Psoas muscle (tissue), 8 donors: ENCODE data around the gene ASCC3. TPM values are rescaled to one million over a fixed set of nuclear protein-coding genes. Genes with fewer than 3 reads are reported as not detected.

Source experiments
- ATAC-seq, 4 donors: fragments of 200-7000 bp; cut with Tn5 transposase; one replicate each; pipeline ENCODE4 v1.9.1; 2020; ENCODE audit warnings: moderate library complexity in 3 of 4, mild to moderate bottlenecking in 2 of 4
- DNase-seq, 2 donors: peaks; one replicate each; pipeline ENCODE4 v3.0.0-alpha.2; 2020
- H3K27ac ChIP-seq: fragments of 200-600 bp; one replicate; pipeline ENCODE4 v1.8.0; 2022
- H3K27me3 ChIP-seq, 3 donors: fragments of 200-600 bp in 1 of 3; one replicate each; pipeline versions ENCODE4 v1.6.1 to v1.8.0; 2013 to 2022; ENCODE audit warnings: low read length in 2 of 3, mild to moderate bottlenecking in 2 of 3, moderate library complexity in 1 of 3; ENCODE audit not compliant: insufficient read depth in 3 of 3
- H3K36me3 ChIP-seq, 2 donors: fragments of 200-600 bp in 1 of 2; one replicate each; pipeline versions ENCODE4 v1.6.1 to v1.8.0; 2013 to 2022; ENCODE audit warnings: low read depth in 1 of 2, mild to moderate bottlenecking in 1 of 2, moderate library complexity in 1 of 2; ENCODE audit not compliant: insufficient read depth in 1 of 2
- H3K4me1 ChIP-seq: fragments of 200-600 bp; one replicate; pipeline ENCODE4 v1.8.0; 2022
- H3K4me3 ChIP-seq: fragments of 200-600 bp; one replicate; pipeline ENCODE4 v1.8.0; 2022; ENCODE audit warnings: mild to moderate bottlenecking
- H3K9me3 ChIP-seq: fragments of 200-600 bp; one replicate; pipeline ENCODE4 v1.8.0; 2022
- CTCF ChIP-seq: fragments of 200-600 bp; IDR thresholded peaks from one replicate; pipeline ENCODE4 v1.8.0; 2022; ENCODE audit warnings: antibody characterized with exemption
- WGBS, 3 donors: extraction: QIAGEN DNeasy Blood & Tissue Kit; methylation state at CpG; one replicate each; pipeline versions ENCODE4 v1.1.6 to v1.1.7; 2013; 5-methylcytosine and 5-hydroxymethylcytosine counted together
- intact Hi-C, 2 donors: fragments of 100-400 bp; cut with DNase I; formaldehyde crosslinking; loops; one replicate each; pipeline versions ENCODE4 v1.11.0 to v1.14.2; 2022
- polyA plus RNA-seq, 3 donors: library from polyadenylated mRNA; stranded (reverse); fragments of 200-250 nt; gene quantifications; one replicate each; pipeline ENCODE4 v1.2.3, GENCODE V29; 2013
- total RNA-seq, 4 donors: library from RNA; stranded (reverse); fragmentation: NEBNext Ultra II Directional in 2 of 4; extraction: Animal tissue kit (Norgen Biotek cat#: 25700) in 2 of 4; gene quantifications; one replicate each; pipeline versions ENCODE4 v1.2.1 to v1.2.4, GENCODE V29; 2021 to 2023
- donor health status: healthy with polysubstance abuse.
- donor health status: DM: no; HTN: no; CAD: no; lungs with moderate emphysema.
- donor health status: Bipolar disorder and iron deficiency.
- donor health status: healthy.
- donor health status: DM: yes; HTN: yes; CAD: no.
- donor health status: DM: no; HTN: no; CAD: no.
- donor health status: DM: no; HTN: no; CAD: no.
- donor health status: DM: yes; HTN: yes; CAD: no.

The ASCC3 gene
- total and polyA plus RNA-seq, 7 donors: 5.1 to 17.9 (median 11.2) TPM

DNA sequence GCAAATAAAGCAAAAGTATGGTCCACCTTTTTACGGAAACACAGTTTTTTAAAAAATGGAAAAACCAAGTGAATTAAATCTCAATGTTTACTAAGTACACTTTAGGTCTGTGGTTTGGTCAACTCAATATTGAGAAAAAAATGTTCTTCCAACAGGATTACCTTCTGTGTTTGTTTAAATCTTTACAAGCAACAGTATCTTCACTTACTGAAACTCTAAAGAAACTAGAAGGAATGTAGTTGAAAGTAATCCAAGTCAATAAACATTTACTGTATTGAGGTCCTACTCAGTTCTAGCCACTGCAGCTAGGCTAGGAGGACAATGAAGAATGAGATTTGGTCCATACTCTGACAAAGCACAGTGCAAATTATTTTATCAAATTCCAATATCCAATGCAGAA lies 80.1 kb downstream of the ASCC3 start:
- Histone ChIP-seq H3K4me1 (no peaks in the 10 kb centered on the region), H3K36me3 (peaks cover 0 to 17% of the 10 kb centered on the region in 2 donors), H3K27ac (no peak overlapping the region), H3K4me3 (no peak overlapping the region), H3K27me3 (no peaks in the 10 kb centered on the region), H3K9me3 (no peaks in the 10 kb centered on the region)
- ATAC-seq (no peak), DNase-seq (no peak)
- 96 to 100% (median 96%) methylated on average over 1 of the region's 1 CpG for WGBS, 3 donors
- TF ChIP-seq CTCF: no peak
- intact Hi-C loops: no loop called here

- WGBS, 3 donors: 91 to 95% (median 92%) methylated on average over 4 of the region's 4 CpGs
- ATAC-seq: no peak
- no peak for TF ChIP-seq CTCF
- Histone ChIP-seq H3K27ac (no peak overlapping the region), H3K27me3 (no peaks in the 10 kb centered on the region), H3K9me3 (no peaks in the 10 kb centered on the region), H3K4me1 (no peaks in the 10 kb centered on the region), H3K36me3 (peaks cover 0 to 17% of the 10 kb centered on the region in 2 donors), H3K4me3 (no peak overlapping the region)
- intact Hi-C loops: no loop called here
- DNase-seq: no peak
Observed at GRCh38 chr6:100796049-100796823, 84.9 kb downstream of the ASCC3 start.

GRCh38 chr6:100790084-100790483 lies 91.0 kb downstream of the ASCC3 start:
- DNase-seq: no peak
- no peak for TF ChIP-seq CTCF
- Histone ChIP-seq H3K9me3 (no peaks in the 10 kb centered on the region), H3K4me3 (no peak overlapping the region), H3K27me3 (no peaks in the 10 kb centered on the region), H3K36me3 (no peaks in the 10 kb centered on the region), H3K4me1 (no peaks in the 10 kb centered on the region), H3K27ac (no peak overlapping the region)
- intact Hi-C loops: no loop called here
- 89 to 92% (median 91%) methylated on average over 2 of the region's 2 CpGs for WGBS, 3 donors
- no peak for ATAC-seq

- DNase-seq: no peak
- WGBS, 3 donors: 94 to 98% (median 98%) methylated on average over 1 of the region's 1 CpG
- Histone ChIP-seq H3K36me3 (no peaks in the 10 kb centered on the region), H3K27ac (no peak overlapping the region), H3K9me3 (no peaks in the 10 kb centered on the region), H3K4me3 (no peak overlapping the region), H3K4me1 (no peaks in the 10 kb centered on the region), H3K27me3 (no peaks in the 10 kb centered on the region)
- no peak for ATAC-seq
- TF ChIP-seq CTCF: no peak
- intact Hi-C loops: no loop called here
Observed at GRCh38 chr6:100785982-100786381, 95.1 kb downstream of the ASCC3 start.

GRCh38 chr6:100780648-100781047 lies 100.5 kb downstream of the ASCC3 start:
- H3K4me1 ChIP-seq: no peaks in the 10 kb centered on the region
- intact Hi-C loops: no loop called here
- no peaks in the 10 kb centered on the region for H3K9me3 ChIP-seq
- no peak overlapping the region for H3K27ac ChIP-seq
- DNase-seq (no peak), ATAC-seq (no peak)
- H3K27me3 ChIP-seq: no peaks in the 10 kb centered on the region
- no peak for TF ChIP-seq CTCF
- H3K4me3 ChIP-seq: no peak overlapping the region
- no peaks in the 10 kb centered on the region for H3K36me3 ChIP-seq
